ENCODE measurements around the gene RBM25. TPM values are rescaled to one million over a fixed set of nuclear protein-coding genes. Genes with fewer than 3 reads are reported as not detected.

Gene RBM25
- total RNA-seq, 2 experiments from 2014 or later, result 157 to 161 TPM

GRCh38 chr14:73162251-73162650 is 103.9 kb downstream of the RBM25 start:
- DNase-seq (no peak), ATAC-seq (ENCODE audit: poor library complexity) (no peak)
- Histone ChIP-seq H3K4me3 (ENCODE audit: low read length) (no peak overlapping the region), H3K9me3 (ENCODE audit: control insufficient read depth in 1 of 2, insufficient read depth in 1 of 2, low read length in 2 of 2) (no peaks in the 10 kb centered on the region), H3K4me1 (ENCODE audit: insufficient read depth, low read length) (no peaks in the 10 kb centered on the region), H3K27me3 (ENCODE audit: control insufficient read depth in 1 of 2, insufficient read depth in 2 of 2, low read length in 2 of 2) (no peaks in the 10 kb centered on the region), H3K27ac (ENCODE audit: low read depth in 1 of 2, low read length in 2 of 2) (no peak overlapping the region), H3K36me3 (ENCODE audit: insufficient read depth, low read length) (peaks cover 60% of the 10 kb centered on the region)
- Mint-ChIP-seq H3K27me3 (no peaks in the 10 kb centered on the region), H3K27ac (no peak overlapping the region), H3K4me3 (no peak overlapping the region), H3K4me1 (ENCODE audit: low read depth) (no peaks in the 10 kb centered on the region), H3K9me3 (no peaks in the 10 kb centered on the region), H3K36me3 (ENCODE audit: low read depth) (peaks cover 81% of the 10 kb centered on the region)
- TF ChIP-seq CTCF (IDR thresholded peaks at IDR 0.05), result no peak
- POLR2A ChIA-PET, result no interaction called here
- CTCF ChIA-PET, result interaction anchor here (2.0 kb wide), 1 partner anchor 11 kb away, joined by 7 read pairs; no protein-coding TSS in a partner anchor
- intact Hi-C loops (cut with DNase I, micrococcal nuclease), result no loop called here

GRCh38 chr14:73166399-73166798 is 108.1 kb downstream of the RBM25 start:
- intact Hi-C loops (cut with DNase I, micrococcal nuclease), result no loop called here
- TF ChIP-seq CTCF (IDR thresholded peaks at IDR 0.05), result no peak
- H3K9me3 Mint-ChIP-seq, result no peaks in the 10 kb centered on the region
- H3K27me3 Mint-ChIP-seq, result no peaks in the 10 kb centered on the region
- H3K4me3 Mint-ChIP-seq, result no peak overlapping the region
- ATAC-seq (ENCODE audit: poor library complexity), result no peak
- peaks cover 82% of the 10 kb centered on the region for H3K36me3 Mint-ChIP-seq (ENCODE audit: low read depth)
- Histone ChIP-seq H3K27ac (ENCODE audit: low read depth in 1 of 2, low read length in 2 of 2) (no peak overlapping the region), H3K4me1 (ENCODE audit: insufficient read depth, low read length) (no peaks in the 10 kb centered on the region), H3K27me3 (ENCODE audit: control insufficient read depth in 1 of 2, insufficient read depth in 2 of 2, low read length in 2 of 2) (no peaks in the 10 kb centered on the region), H3K36me3 (ENCODE audit: insufficient read depth, low read length) (peaks cover 59% of the 10 kb centered on the region), H3K4me3 (ENCODE audit: low read length) (no peak overlapping the region), H3K9me3 (ENCODE audit: control insufficient read depth in 1 of 2, insufficient read depth in 1 of 2, low read length in 2 of 2) (no peaks in the 10 kb centered on the region)
- DNase-seq, result no peak
- H3K4me1 Mint-ChIP-seq (ENCODE audit: low read depth), result no peaks in the 10 kb centered on the region
- POLR2A ChIA-PET, result no interaction called here
- CTCF ChIA-PET, result no interaction called here
- H3K27ac Mint-ChIP-seq, result no peak overlapping the region

- ATAC-seq (ENCODE audit: poor library complexity), result no peak
- H3K4me1 Mint-ChIP-seq (ENCODE audit: low read depth), result no peaks in the 10 kb centered on the region
- no peak for DNase-seq
- H3K36me3 Mint-ChIP-seq (ENCODE audit: low read depth), result peaks cover 87% of the 10 kb centered on the region
- CTCF ChIA-PET, result no interaction called here
- no peaks in the 10 kb centered on the region for H3K27me3 Mint-ChIP-seq
- H3K9me3 Mint-ChIP-seq, result no peaks in the 10 kb centered on the region
- POLR2A ChIA-PET, result interaction anchor here (0.7 kb wide), 1 partner anchor 107 kb away, joined by 3 read pairs; no protein-coding TSS in a partner anchor
- H3K4me3 Mint-ChIP-seq, result no peak overlapping the region
- no peak for TF ChIP-seq CTCF (IDR thresholded peaks at IDR 0.05)
- no peaks in the 10 kb centered on the region for H3K9me3 ChIP-seq (ENCODE audit: control insufficient read depth in 1 of 2, insufficient read depth in 1 of 2, low read length in 2 of 2)
- intact Hi-C loops (cut with DNase I, micrococcal nuclease), result no loop called here
- no peak overlapping the region for H3K27ac Mint-ChIP-seq
- peaks cover 64% of the 10 kb centered on the region for H3K36me3 ChIP-seq (ENCODE audit: insufficient read depth, low read length)
- H3K4me1 ChIP-seq (ENCODE audit: insufficient read depth, low read length), result no peaks in the 10 kb centered on the region
- no peak overlapping the region for H3K4me3 ChIP-seq (ENCODE audit: low read length)
- no peak overlapping the region for H3K27ac ChIP-seq (ENCODE audit: low read depth in 1 of 2, low read length in 2 of 2)
- no peaks in the 10 kb centered on the region for H3K27me3 ChIP-seq (ENCODE audit: control insufficient read depth in 1 of 2, insufficient read depth in 2 of 2, low read length in 2 of 2)
These were observed 109.4 kb downstream of the RBM25 start for GRCh38 chr14:73167727-73168126.

Data from CD4-positive, alpha-beta T cell (primary cell).